ENCODE results near the gene DYNC1LI1.

DNA sequence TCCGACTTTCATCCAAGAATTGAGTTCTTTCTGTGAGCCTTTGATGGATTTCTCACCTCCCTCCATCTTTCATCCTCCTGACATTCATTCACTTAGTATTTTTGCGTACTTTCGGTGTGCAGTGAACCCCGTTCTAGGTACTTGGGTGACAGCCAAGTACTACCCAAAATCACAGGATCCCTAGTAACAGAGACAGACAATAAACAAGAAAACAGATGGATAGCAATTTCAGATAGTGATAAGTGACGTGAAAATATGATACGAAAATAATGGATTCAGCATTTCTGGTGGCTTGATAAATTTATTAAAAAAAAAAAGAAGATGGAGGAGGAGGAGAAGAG is 67.7 kb downstream of the DYNC1LI1 start:
- TF ChIP-seq, protein P1, sequence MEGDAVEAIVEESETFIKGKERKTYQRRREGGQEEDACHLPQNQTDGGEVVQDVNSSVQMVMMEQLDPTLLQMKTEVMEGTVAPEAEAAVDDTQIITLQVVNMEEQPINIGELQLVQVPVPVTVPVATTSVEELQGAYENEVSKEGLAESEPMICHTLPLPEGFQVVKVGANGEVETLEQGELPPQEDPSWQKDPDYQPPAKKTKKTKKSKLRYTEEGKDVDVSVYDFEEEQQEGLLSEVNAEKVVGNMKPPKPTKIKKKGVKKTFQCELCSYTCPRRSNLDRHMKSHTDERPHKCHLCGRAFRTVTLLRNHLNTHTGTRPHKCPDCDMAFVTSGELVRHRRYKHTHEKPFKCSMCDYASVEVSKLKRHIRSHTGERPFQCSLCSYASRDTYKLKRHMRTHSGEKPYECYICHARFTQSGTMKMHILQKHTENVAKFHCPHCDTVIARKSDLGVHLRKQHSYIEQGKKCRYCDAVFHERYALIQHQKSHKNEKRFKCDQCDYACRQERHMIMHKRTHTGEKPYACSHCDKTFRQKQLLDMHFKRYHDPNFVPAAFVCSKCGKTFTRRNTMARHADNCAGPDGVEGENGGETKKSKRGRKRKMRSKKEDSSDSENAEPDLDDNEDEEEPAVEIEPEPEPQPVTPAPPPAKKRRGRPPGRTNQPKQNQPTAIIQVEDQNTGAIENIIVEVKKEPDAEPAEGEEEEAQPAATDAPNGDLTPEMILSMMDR (IDR thresholded peaks at IDR 0.05): no peak
- TF ChIP-seq, protein P2, sequence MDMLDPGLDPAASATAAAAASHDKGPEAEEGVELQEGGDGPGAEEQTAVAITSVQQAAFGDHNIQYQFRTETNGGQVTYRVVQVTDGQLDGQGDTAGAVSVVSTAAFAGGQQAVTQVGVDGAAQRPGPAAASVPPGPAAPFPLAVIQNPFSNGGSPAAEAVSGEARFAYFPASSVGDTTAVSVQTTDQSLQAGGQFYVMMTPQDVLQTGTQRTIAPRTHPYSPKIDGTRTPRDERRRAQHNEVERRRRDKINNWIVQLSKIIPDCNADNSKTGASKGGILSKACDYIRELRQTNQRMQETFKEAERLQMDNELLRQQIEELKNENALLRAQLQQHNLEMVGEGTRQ (IDR thresholded peaks at IDR 0.05; ENCODE audit: borderline replicate concordance, low read depth, low read length): no peak
- TF ChIP-seq, protein P3, sequence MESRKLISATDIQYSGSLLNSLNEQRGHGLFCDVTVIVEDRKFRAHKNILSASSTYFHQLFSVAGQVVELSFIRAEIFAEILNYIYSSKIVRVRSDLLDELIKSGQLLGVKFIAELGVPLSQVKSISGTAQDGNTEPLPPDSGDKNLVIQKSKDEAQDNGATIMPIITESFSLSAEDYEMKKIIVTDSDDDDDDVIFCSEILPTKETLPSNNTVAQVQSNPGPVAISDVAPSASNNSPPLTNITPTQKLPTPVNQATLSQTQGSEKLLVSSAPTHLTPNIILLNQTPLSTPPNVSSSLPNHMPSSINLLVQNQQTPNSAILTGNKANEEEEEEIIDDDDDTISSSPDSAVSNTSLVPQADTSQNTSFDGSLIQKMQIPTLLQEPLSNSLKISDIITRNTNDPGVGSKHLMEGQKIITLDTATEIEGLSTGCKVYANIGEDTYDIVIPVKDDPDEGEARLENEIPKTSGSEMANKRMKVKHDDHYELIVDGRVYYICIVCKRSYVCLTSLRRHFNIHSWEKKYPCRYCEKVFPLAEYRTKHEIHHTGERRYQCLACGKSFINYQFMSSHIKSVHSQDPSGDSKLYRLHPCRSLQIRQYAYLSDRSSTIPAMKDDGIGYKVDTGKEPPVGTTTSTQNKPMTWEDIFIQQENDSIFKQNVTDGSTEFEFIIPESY (IDR thresholded peaks at IDR 0.05; ENCODE audit: borderline replicate concordance, low read depth): no peak
- no peak for TF ChIP-seq MXI1 (IDR thresholded peaks at IDR 0.05; ENCODE audit: low read depth, low read length)
- TF ChIP-seq, protein P4, sequence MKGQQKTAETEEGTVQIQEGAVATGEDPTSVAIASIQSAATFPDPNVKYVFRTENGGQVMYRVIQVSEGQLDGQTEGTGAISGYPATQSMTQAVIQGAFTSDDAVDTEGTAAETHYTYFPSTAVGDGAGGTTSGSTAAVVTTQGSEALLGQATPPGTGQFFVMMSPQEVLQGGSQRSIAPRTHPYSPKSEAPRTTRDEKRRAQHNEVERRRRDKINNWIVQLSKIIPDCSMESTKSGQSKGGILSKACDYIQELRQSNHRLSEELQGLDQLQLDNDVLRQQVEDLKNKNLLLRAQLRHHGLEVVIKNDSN (IDR thresholded peaks at IDR 0.05; ENCODE audit: borderline replicate concordance, low read depth): no peak
- TF ChIP-seq YY1 (IDR thresholded peaks at IDR 0.05; ENCODE audit: low read depth): no peak

Measured in SK-N-SH (cell line).